ENCODE data around the gene EPM2AIP1. TPM values are rescaled to one million over a fixed set of nuclear protein-coding genes. Genes with fewer than 3 reads are reported as not detected.
"Not testable (repeated sequence)": the region's sequence is repeated elsewhere in the genome, so short reads cannot be mapped to it uniquely, and the experiment has no call there.

EPM2AIP1 gene
- total RNA-seq, 6 experiments from 2014 or later: 12.7 to 16.3 (median 14.3) TPM

DNA sequence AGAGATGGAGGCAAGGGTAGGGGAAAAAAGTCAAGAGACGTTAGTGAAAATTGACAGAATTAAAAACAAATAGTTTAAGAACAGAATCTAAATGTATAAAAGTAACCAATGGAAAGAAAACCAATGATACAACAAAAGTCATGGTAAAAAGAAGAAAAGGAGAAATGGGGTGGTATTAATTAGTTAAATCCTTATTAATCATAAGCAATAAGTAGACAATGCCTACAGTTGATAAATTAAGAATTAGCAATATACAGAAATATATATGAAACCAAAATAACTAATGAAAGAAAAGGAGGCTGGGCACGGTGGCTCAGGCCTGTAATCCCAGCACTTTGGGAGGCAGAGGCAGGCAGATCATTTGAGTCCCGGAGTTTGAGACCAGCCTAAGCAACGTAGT is 23.8 kb downstream of the EPM2AIP1 start:
- TF ChIP-seq, protein P1, sequence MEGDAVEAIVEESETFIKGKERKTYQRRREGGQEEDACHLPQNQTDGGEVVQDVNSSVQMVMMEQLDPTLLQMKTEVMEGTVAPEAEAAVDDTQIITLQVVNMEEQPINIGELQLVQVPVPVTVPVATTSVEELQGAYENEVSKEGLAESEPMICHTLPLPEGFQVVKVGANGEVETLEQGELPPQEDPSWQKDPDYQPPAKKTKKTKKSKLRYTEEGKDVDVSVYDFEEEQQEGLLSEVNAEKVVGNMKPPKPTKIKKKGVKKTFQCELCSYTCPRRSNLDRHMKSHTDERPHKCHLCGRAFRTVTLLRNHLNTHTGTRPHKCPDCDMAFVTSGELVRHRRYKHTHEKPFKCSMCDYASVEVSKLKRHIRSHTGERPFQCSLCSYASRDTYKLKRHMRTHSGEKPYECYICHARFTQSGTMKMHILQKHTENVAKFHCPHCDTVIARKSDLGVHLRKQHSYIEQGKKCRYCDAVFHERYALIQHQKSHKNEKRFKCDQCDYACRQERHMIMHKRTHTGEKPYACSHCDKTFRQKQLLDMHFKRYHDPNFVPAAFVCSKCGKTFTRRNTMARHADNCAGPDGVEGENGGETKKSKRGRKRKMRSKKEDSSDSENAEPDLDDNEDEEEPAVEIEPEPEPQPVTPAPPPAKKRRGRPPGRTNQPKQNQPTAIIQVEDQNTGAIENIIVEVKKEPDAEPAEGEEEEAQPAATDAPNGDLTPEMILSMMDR (IDR thresholded peaks at IDR 0.05): no peak
- Mint-ChIP-seq H3K9me3 (no peaks in the 10 kb centered on the region), H3K27me3 (ENCODE audit: insufficient read depth) (peaks cover 2% of the 10 kb centered on the region; the same call in 1 of the 2 replicates), H3K36me3 (ENCODE audit: low read depth) (no peaks in the 10 kb centered on the region), H3K4me1 (ENCODE audit: low read depth) (peaks cover 24% of the 10 kb centered on the region), H3K27ac (peak overlapping the region; percentile 83), H3K4me3 (peak overlapping the region; percentile 26; the same call in 1 of the 2 replicates)
- DNase-seq: no peak

DNA sequence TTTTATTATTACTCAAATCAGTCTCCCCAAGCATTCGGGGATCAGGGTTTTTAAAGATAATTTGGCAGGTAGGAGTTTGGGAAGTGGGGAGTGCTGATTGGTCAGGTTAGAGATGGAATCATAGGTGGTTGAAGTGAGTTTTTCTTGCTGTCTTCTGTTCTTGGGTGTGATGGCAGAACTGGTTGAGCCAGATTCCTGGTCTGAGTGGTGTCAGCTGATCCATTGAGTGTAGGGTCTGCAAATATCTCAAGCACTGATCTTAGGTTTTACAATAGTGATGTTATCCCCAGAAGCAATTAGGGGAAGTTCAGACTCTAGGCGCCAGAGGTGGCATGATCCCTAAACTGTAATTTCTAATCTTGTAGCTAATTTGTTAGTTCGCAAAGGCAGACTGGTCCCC is 27.5 kb downstream of the EPM2AIP1 start:
- peaks cover 17% of the 10 kb centered on the region for H3K4me1 Mint-ChIP-seq (ENCODE audit: low read depth)

DNA sequence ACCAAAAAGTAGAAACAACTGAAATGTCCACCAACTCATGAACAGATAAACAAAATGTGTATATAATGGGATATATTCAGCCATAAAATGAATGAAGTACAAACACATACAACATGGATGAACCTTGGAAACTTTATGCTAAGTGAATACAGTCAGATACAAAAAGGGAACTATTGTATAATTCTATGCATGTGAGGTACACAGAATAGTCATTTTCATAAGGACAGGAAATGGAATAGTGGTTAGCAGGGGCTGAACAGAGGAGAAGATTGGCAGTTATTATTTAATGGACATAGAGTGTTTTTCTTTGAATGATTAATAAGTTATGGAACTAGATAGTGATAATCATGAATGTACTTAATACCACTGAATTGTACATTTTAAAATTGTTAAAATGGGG is 28.1 kb downstream of the EPM2AIP1 start:
- H3K27ac Mint-ChIP-seq: no peak overlapping the region
- DNase-seq: no peak
- H3K9me3 Mint-ChIP-seq: no peaks in the 10 kb centered on the region
- TF ChIP-seq, protein P1 (IDR thresholded peaks at IDR 0.05): no peak
- peaks cover 15% of the 10 kb centered on the region for H3K4me1 Mint-ChIP-seq (ENCODE audit: low read depth)
- no peaks in the 10 kb centered on the region for H3K27me3 Mint-ChIP-seq (ENCODE audit: insufficient read depth)
- H3K36me3 Mint-ChIP-seq (ENCODE audit: low read depth): no peaks in the 10 kb centered on the region
- no peak overlapping the region for H3K4me3 Mint-ChIP-seq

More for the DNA sequence above, 27.5 kb downstream of the EPM2AIP1 start:
- no peak overlapping the region for H3K4me3 Mint-ChIP-seq
- no peaks in the 10 kb centered on the region for H3K27me3 Mint-ChIP-seq (ENCODE audit: insufficient read depth)
- H3K9me3 Mint-ChIP-seq: no peaks in the 10 kb centered on the region
- TF ChIP-seq, protein P1 (IDR thresholded peaks at IDR 0.05): no peak
- H3K27ac Mint-ChIP-seq: no peak overlapping the region
- no peak for DNase-seq
- H3K36me3 Mint-ChIP-seq (ENCODE audit: low read depth): no peaks in the 10 kb centered on the region

DNA sequence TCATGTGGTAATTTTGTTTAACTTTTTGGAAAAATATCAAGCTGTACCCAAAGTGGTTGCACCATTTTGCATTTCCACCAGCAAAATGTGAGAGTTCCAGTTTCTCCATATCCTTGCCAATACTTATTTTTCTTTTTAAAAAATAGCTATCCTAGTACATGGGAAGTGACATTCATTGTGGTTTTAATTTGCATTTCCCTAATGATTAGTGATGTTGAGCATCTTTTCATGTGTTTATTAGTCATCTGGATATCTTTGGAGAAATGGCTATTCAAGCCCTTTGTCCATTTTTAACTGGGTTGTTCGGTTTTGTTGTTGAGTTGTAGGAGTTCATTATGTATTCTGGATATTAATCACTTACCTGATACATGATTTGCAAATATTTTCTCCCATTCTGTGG is 28.6 kb downstream of the EPM2AIP1 start:
- Mint-ChIP-seq H3K9me3 (no peaks in the 10 kb centered on the region), H3K27ac (no peak overlapping the region), H3K36me3 (ENCODE audit: low read depth) (no peaks in the 10 kb centered on the region), H3K4me3 (no peak overlapping the region), H3K27me3 (ENCODE audit: insufficient read depth) (no peaks in the 10 kb centered on the region), H3K4me1 (ENCODE audit: low read depth) (peaks cover 15% of the 10 kb centered on the region)
- TF ChIP-seq, protein P1 (IDR thresholded peaks at IDR 0.05): no peak
- DNase-seq: no peak

DNA sequence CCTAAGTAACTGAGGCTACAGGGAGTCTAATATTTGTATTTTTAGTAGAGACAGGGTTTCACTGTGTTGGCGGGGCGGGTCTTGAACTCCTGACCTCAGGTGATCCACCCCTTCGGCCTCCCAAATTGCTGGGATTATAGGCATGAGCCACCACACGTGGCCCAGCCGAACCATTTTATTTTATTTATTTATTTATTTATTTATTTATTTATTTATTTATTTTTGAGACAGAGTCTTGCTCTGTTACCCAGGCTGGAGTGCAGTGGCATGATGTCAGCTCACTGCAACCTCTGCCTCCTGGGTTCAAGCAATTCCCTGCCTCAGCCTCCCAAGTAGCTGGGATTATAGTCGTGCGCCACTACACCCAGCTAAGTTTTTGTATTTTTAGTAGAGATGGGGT is 29.9 kb downstream of the EPM2AIP1 start:
- H3K27me3 Mint-ChIP-seq (ENCODE audit: insufficient read depth); DNase-seq; H3K27ac Mint-ChIP-seq; H3K4me3 Mint-ChIP-seq; H3K36me3 Mint-ChIP-seq (ENCODE audit: low read depth); H3K9me3 Mint-ChIP-seq: not testable (repeated sequence)
- H3K4me1 Mint-ChIP-seq (ENCODE audit: low read depth): peaks cover 15% of the 10 kb centered on the region

DNA sequence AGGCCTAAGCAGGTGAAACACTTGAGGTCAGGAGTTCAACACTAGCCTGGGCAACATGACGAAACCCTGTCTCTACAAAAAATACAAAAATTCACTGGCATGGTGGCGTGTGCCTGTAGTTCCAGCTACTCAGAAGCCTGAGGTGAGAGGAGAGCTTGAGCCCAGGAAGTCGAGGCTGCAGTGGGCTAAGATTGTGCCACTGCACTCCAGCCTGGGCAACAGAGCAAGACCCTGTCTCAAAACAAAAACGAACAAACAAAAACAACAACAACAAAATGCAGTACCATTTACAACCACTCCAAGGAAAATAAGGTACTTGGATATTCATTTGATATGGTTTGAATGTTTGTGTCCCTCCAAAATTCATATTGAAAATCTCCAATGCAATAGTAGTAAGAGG is 32.4 kb downstream of the EPM2AIP1 start:
- Mint-ChIP-seq H3K27ac (no peak overlapping the region), H3K4me3 (no peak overlapping the region), H3K4me1 (ENCODE audit: low read depth) (peaks cover 22% of the 10 kb centered on the region), H3K36me3 (ENCODE audit: low read depth) (no peaks in the 10 kb centered on the region), H3K27me3 (ENCODE audit: insufficient read depth) (peaks cover 4% of the 10 kb centered on the region), H3K9me3 (no peaks in the 10 kb centered on the region)
- DNase-seq: no peak
- TF ChIP-seq, protein P1 (IDR thresholded peaks at IDR 0.05): peak; percentile 46; the same call in 1 of the 2 replicates
